ENCODE measurements around the gene TMEM217. TPM values are rescaled to one million over a fixed set of nuclear protein-coding genes. Genes with fewer than 3 reads are reported as not detected.

TMEM217 gene
- polyA plus RNA-seq, 1 of the 3 experiments (the other 2 are of a cell fraction): 1.5 TPM

DNA sequence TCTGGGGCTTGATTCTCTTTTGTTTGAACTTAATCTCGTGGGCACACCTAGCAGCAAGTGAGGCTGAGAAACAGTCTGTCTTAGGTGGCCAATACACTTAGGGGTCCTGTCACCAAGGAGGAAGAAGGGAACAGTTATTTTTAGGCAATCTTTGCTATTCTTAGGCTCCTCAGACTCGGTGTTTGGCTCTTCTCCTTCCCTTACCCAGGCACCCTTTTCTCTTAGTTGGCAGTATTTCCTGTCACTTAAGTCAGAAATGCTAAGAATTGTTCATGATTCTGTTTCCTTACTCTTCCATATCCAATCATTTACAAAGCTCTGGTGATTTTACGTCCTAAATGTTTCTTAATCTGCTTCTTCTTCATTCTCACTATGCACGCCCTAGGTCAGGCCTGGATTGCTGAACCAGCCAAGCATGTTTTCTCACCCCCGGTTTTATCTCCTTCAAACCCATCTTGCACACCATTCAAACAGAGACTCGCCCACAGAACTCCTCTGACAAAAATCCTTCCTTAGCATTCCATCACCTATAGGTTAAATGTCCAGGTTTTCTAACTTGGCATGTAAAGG is 45.2 kb upstream of the TMEM217 start:
- Histone ChIP-seq H3K9me2 (no peaks in the 10 kb centered on the region), H3K4me3 (ENCODE audit: low read depth in 2 of 2, low read length in 1 of 2) (no peak overlapping the region), H3F3A (replicated peaks; ENCODE audit: insufficient read depth) (peaks cover under 1% of the 10 kb centered on the region), H3K27ac (ENCODE audit: low read depth in 2 of 2, low read length in 1 of 2) (no peak overlapping the region; a peak in 1 of 4 replicates), H3K36me3 (replicated peaks in 1 of 2; ENCODE audit: control insufficient read depth in 1 of 2, insufficient read depth in 2 of 2, low read length in 1 of 2) (peaks cover 21 to 30% of the 10 kb centered on the region in 2 experiments), H3K79me2 (ENCODE audit: insufficient read depth) (no peaks in the 10 kb centered on the region), H3K9me3 (no peaks in the 10 kb centered on the region), H3K27me3 (ENCODE audit: insufficient read depth) (no peaks in the 10 kb centered on the region), H3K9ac (no peak overlapping the region), H3K4me1 (ENCODE audit: control insufficient read depth in 1 of 2, insufficient read depth in 2 of 2, low read depth in 1 of 2, low read length in 1 of 2) (peaks cover 2% of the 10 kb centered on the region in 2 experiments; a peak in 2 of 4 replicates), H4K20me1 (ENCODE audit: insufficient read depth) (no peaks in the 10 kb centered on the region), H2AFZ (ENCODE audit: low read depth) (no peak overlapping the region), H3K4me2 (no peak overlapping the region)
- TF ChIP-seq SIN3A (IDR thresholded peaks at IDR 0.05; ENCODE audit: borderline replicate concordance, low read depth, low read length) (no peak), FOXM1 (IDR thresholded peaks at IDR 0.05; ENCODE audit: low read depth) (no peak), SMC3 (IDR thresholded peaks at IDR 0.05; ENCODE audit: low read depth, low read length) (no peak), USF2 (IDR thresholded peaks at IDR 0.05; ENCODE audit: borderline replicate concordance, low read depth, low read length) (no peak), FOXJ3 (CRISPR knock-in tag; IDR thresholded peaks at IDR 0.05) (no peak), RAD21 (IDR thresholded peaks at IDR 0.05; ENCODE audit: low read length) (no peak), CHD2 (IDR thresholded peaks at IDR 0.05; ENCODE audit: low read length, partially characterized antibody) (no peak), MXI1 (IDR thresholded peaks at IDR 0.05; ENCODE audit: low read depth, low read length) (no peak), TCF12 (IDR thresholded peaks at IDR 0.05) (no peak), EZH2phosphoT487 (IDR thresholded peaks at IDR 0.05; ENCODE audit: borderline replicate concordance, low read depth) (no peak), GATA2 (CRISPR knock-in tag; IDR thresholded peaks at IDR 0.05) (no peak), ZBTB33 (IDR thresholded peaks at IDR 0.05; ENCODE audit: borderline replicate concordance, low read depth) (no peak), FOSL2 (IDR thresholded peaks at IDR 0.05; ENCODE audit: borderline replicate concordance, low read depth) (no peak)
- TF ChIP-seq, protein P1, sequence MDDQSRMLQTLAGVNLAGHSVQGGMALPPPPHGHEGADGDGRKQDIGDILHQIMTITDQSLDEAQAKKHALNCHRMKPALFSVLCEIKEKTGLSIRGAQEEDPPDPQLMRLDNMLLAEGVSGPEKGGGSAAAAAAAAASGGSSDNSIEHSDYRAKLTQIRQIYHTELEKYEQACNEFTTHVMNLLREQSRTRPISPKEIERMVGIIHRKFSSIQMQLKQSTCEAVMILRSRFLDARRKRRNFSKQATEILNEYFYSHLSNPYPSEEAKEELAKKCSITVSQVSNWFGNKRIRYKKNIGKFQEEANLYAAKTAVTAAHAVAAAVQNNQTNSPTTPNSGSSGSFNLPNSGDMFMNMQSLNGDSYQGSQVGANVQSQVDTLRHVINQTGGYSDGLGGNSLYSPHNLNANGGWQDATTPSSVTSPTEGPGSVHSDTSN (IDR thresholded peaks at IDR 0.05): no peak
- no peak for DNase-seq
- CTCF ChIA-PET: interaction anchor here (0.6 to 5.9 kb wide), 12 partner anchors 10 to 398 kb away, joined by 3 to 43 read pairs (median 4); no protein-coding TSS in a partner anchor
- whole genome bisulfite sequencing (ENCODE audit: low lambda C conversion rate): 69% methylated on average over 6 of the region's 6 CpGs
- POLR2A ChIA-PET: no interaction called here

Measured in SK-N-SH (cell line).